Activated CD4-positive, alpha-beta memory T cell treated with anti-CD3 and anti-CD28 coated beads, Interleukin-2, amount 10 ng/mL, durations not matched to agents 7 days and 5 days (primary cell): ENCODE measurements around the gene NSRP1. TPM values are rescaled to one million over a fixed set of nuclear protein-coding genes. Genes with fewer than 3 reads are reported as not detected.
A peak's percentile ranks its signal among the peaks of the same experiment; 100 is the strongest.
"Not testable (repeated sequence)": the region's sequence is repeated elsewhere in the genome, so short reads cannot be mapped to it uniquely, and the experiment has no call there.

ENCODE experiments used
- CTCF ChIA-PET: fragments of 350-600 bp; sonication (Branson Sonifier 250); formaldehyde crosslinking; loops from one replicate; lab custom pipeline; 2021; ENCODE audit warnings: antibody characterized with exemption, inconsistent platforms; lab: Charles Lee
- POLR2A ChIA-PET: fragments of 350-600 bp; sonication (Branson Sonifier 250); formaldehyde crosslinking; loops from one replicate; lab custom pipeline; 2021; ENCODE audit warnings: antibody characterized with exemption; lab: Charles Lee
- DNase-seq: peaks from one replicate; pipeline ENCODE4 v3.0.0-alpha.2; 2020
- H3K27ac Mint-ChIP-seq: one replicate; pipeline ENCODE4 v1.8.0; 2021; ENCODE audit warnings: mild to moderate bottlenecking, mixed read lengths
- H3K27me3 Mint-ChIP-seq: one replicate; pipeline ENCODE4 v1.8.0; 2021; ENCODE audit warnings: mixed read lengths
- H3K36me3 Mint-ChIP-seq: one replicate; pipeline ENCODE4 v1.8.0; 2021; ENCODE audit warnings: low read depth, mixed read lengths
- H3K4me1 Mint-ChIP-seq: one replicate; pipeline ENCODE4 v1.8.0; 2021; ENCODE audit warnings: mixed read lengths
- H3K4me3 Mint-ChIP-seq: one replicate; pipeline ENCODE4 v1.8.0; 2021; ENCODE audit warnings: mild to moderate bottlenecking, mixed read lengths
- H3K9me3 Mint-ChIP-seq: one replicate; pipeline ENCODE4 v1.8.0; 2021; ENCODE audit warnings: mixed read lengths
- total RNA-seq, 2 experiments: library from RNA; stranded (reverse); gene quantifications; one replicate each; pipeline ENCODE4 v1.2.3, GENCODE V29; 2021

NSRP1 gene
- total RNA-seq, 2 experiments from 2014 or later: 21.6 to 22.7 TPM

DNA sequence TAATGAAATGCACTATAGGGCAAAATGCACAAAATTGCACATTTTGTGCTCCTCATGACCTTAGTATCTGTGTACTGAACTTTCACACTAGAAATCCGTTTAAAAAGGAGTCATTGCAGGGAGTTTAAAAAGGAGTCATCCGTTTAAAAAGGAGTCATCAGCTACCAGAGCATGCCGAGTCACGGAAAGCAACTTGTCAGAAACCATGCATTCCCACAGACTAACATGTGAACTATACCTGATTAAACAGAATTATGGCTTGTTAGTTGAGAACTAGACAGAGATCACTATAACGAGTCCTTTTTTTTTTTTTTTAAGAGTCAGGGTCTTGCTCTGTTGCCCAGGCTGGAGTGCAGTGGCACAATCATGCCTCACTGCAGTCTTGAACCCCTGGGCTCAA, 83.0 kb downstream of the NSRP1 start:
- CTCF ChIA-PET: interaction anchor here (0.5 kb wide), 1 partner anchor 138 kb away, joined by 5 read pairs; no protein-coding TSS in a partner anchor
- POLR2A ChIA-PET: no interaction called here
- H3K27me3 Mint-ChIP-seq: peaks cover 23% of the 10 kb centered on the region
- H3K4me3 Mint-ChIP-seq: no peak overlapping the region
- H3K4me1 Mint-ChIP-seq: no peaks in the 10 kb centered on the region
- H3K27ac Mint-ChIP-seq: no peak overlapping the region
- H3K36me3 Mint-ChIP-seq: no peaks in the 10 kb centered on the region
- no peak for DNase-seq
- H3K9me3 Mint-ChIP-seq: no peaks in the 10 kb centered on the region

DNA sequence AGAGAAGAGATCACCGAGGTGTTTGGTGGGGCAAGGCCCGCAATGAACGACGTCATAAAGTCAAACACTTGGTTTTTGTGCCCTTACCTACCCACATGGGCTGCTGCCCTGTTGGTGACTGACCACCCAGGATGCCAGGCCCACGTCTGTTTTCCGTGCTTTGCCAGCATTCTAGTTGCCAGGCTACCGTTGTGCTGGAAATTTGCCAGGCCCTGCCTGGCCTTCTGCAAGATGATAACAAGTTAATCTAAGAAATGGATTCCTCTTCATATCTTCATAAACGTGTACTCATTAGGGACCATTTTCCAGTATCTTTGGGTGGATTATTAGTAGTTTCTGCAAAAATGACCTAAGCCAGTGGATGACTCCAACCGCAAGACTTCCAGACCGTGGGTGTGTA, 83.5 kb downstream of the NSRP1 start:
- ChIA-PET POLR2A (no interaction called here), CTCF (no interaction called here)
- Mint-ChIP-seq H3K9me3 (no peaks in the 10 kb centered on the region), H3K4me3 (no peak overlapping the region), H3K4me1 (no peaks in the 10 kb centered on the region), H3K27me3 (peaks cover 21% of the 10 kb centered on the region), H3K36me3 (no peaks in the 10 kb centered on the region), H3K27ac (no peak overlapping the region)
- DNase-seq: no peak

DNA sequence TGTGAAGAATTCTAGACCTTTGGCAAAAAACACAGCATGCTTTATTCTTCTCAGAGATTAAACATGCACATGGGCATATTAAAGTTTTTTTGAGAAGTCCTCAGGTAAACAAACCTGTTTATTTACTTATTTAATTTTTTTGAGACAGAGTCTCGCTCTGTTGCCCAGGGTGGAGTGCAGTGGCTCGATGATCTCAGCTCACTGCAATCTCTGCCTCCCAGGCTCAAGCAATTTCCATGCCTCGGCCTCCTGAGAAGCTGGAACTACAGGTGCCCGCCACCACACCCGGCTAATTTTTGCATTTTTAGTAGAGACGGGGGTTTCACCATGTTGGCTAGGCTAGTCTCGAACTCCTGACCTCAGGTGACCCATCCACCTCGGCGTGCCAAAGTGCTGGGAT, 84.0 kb downstream of the NSRP1 start:
- H3K27ac Mint-ChIP-seq, POLR2A ChIA-PET, H3K4me1 Mint-ChIP-seq, H3K9me3 Mint-ChIP-seq, H3K4me3 Mint-ChIP-seq, H3K36me3 Mint-ChIP-seq, DNase-seq, CTCF ChIA-PET: not testable (repeated sequence)
- H3K27me3 Mint-ChIP-seq: peaks cover 24% of the 10 kb centered on the region

- no peak for DNase-seq
- H3K27ac Mint-ChIP-seq: no peak overlapping the region
- H3K4me3 Mint-ChIP-seq: no peak overlapping the region
- no peaks in the 10 kb centered on the region for H3K36me3 Mint-ChIP-seq
- ChIA-PET CTCF (interaction anchor here (0.9 kb wide), 1 partner anchor 133 kb away, joined by 4 read pairs; no protein-coding TSS in a partner anchor), POLR2A (no interaction called here)
- peaks cover 33% of the 10 kb centered on the region for H3K27me3 Mint-ChIP-seq
- no peaks in the 10 kb centered on the region for H3K4me1 Mint-ChIP-seq
- H3K9me3 Mint-ChIP-seq: no peaks in the 10 kb centered on the region
These were observed 86.9 kb downstream of the NSRP1 start for GRCh38 chr17:30203471-30203981.

DNA sequence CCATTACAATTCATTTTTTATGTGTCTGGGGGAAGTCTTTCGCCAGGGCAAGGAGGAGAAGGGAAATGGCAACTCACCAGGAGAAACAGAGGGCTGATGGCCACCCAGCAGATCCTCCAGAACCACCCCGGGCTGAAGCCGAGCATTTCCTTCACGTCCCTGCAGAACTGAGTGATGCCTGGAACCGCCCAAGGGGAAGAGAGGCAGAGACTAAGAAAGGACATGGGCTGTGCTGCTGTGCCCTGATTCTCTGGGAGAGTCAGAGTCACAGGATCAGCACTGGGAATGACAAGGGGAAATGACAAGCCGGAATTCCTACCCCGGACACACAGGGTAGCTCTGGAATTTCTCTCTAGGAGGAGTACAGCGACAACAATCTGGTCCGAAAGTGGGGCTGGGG, 91.0 kb downstream of the NSRP1 start:
- ChIA-PET CTCF (no interaction called here), POLR2A (no interaction called here)
- Mint-ChIP-seq H3K27ac (no peak overlapping the region), H3K9me3 (no peaks in the 10 kb centered on the region), H3K36me3 (no peaks in the 10 kb centered on the region), H3K4me3 (no peak overlapping the region), H3K4me1 (peaks cover 14% of the 10 kb centered on the region), H3K27me3 (peaks cover 28% of the 10 kb centered on the region)
- DNase-seq: no peak

DNA sequence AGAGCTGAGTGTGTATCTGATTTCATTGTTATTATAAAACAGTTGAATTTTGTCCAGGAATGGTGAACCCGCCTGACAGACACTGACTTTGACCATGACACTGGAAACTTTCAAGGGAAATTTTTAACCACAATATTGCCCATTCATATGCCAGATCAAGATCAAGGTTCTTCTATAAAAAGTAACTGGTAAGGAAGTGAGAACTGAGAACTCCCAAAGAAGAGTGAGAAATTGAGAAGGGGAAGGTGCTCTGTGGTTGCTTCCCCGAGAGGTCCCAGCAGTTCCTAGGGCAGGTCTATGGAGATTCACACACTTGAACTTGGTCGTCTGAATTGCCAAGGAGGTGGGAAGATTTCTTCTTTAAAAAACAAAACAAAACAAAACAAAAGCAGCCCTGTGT, 91.6 kb downstream of the NSRP1 start:
- no peak overlapping the region for H3K4me3 Mint-ChIP-seq
- no peaks in the 10 kb centered on the region for H3K36me3 Mint-ChIP-seq
- H3K4me1 Mint-ChIP-seq: peaks cover 14% of the 10 kb centered on the region
- ChIA-PET POLR2A (no interaction called here), CTCF (no interaction called here)
- no peaks in the 10 kb centered on the region for H3K9me3 Mint-ChIP-seq
- H3K27me3 Mint-ChIP-seq: peaks cover 26% of the 10 kb centered on the region
- no peak for DNase-seq
- H3K27ac Mint-ChIP-seq: no peak overlapping the region

DNA sequence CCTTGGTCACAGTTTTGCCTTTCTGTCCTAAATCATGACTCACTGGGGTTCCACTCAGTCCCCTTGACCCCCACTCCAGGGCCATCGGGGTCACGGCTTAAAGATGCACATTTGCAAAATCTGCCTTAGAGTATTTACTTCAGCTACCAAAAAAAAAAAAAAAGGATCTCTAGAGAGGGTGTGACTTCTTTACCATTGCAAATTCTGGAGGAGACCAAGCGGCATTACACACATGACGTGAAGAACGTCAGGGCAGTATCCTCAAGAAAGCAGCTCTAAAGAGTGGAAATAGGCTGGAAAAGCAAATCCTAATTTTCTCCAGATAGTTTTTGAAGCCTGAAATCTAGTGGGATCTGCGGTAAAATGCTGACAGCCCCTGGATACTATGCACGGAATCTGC, 93.3 kb downstream of the NSRP1 start:
- Mint-ChIP-seq H3K27ac (no peak overlapping the region), H3K4me3 (no peak overlapping the region), H3K9me3 (no peaks in the 10 kb centered on the region), H3K4me1 (peaks cover 14% of the 10 kb centered on the region), H3K27me3 (peaks cover 19% of the 10 kb centered on the region), H3K36me3 (no peaks in the 10 kb centered on the region)
- DNase-seq: peak; percentile 9
- POLR2A ChIA-PET: no interaction called here
- CTCF ChIA-PET: no interaction called here

GRCh38 chr17:30210366-30210765, 93.8 kb downstream of the NSRP1 start:
- Mint-ChIP-seq H3K36me3 (no peaks in the 10 kb centered on the region), H3K4me3 (no peak overlapping the region), H3K27ac (no peak overlapping the region), H3K9me3 (no peaks in the 10 kb centered on the region), H3K27me3 (peaks cover 19% of the 10 kb centered on the region), H3K4me1 (peaks cover 14% of the 10 kb centered on the region)
- ChIA-PET POLR2A (no interaction called here), CTCF (no interaction called here)
- no peak for DNase-seq

- CTCF ChIA-PET: no interaction called here
- no peaks in the 10 kb centered on the region for H3K9me3 Mint-ChIP-seq
- H3K27ac Mint-ChIP-seq: no peak overlapping the region
- no peak overlapping the region for H3K4me3 Mint-ChIP-seq
- peaks cover 16% of the 10 kb centered on the region for H3K27me3 Mint-ChIP-seq
- POLR2A ChIA-PET: no interaction called here
- H3K36me3 Mint-ChIP-seq: no peaks in the 10 kb centered on the region
- DNase-seq: no peak
- H3K4me1 Mint-ChIP-seq: peaks cover 14% of the 10 kb centered on the region
These were observed 94.3 kb downstream of the NSRP1 start for GRCh38 chr17:30210901-30211300.

DNA sequence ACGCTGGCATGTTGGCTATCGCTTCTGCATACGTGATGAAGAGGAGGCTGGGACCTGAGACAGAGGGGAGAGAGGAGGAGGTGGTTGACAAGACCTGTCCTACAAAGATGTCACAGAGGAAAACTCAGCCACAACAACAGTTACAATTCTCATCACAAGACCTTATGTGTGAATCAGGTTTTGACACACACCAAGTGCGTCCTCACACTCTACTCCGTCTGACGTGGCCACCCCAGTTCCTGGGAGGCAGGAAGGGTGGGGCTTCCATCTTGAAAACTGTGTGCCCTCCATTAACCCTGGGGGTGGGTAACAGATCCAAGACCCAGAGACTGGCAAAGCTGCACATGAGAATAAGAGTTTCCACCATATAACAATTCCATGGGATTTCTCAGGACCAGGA, 94.8 kb downstream of the NSRP1 start:
- peaks cover 14% of the 10 kb centered on the region for H3K4me1 Mint-ChIP-seq
- H3K4me3 Mint-ChIP-seq: no peak overlapping the region
- POLR2A ChIA-PET: interaction anchor here (1.1 kb wide), 1 partner anchor 75 kb away, joined by 3 read pairs; no protein-coding TSS in a partner anchor
- no peak for DNase-seq
- CTCF ChIA-PET: no interaction called here
- no peak overlapping the region for H3K27ac Mint-ChIP-seq
- peaks cover 13% of the 10 kb centered on the region for H3K27me3 Mint-ChIP-seq
- no peaks in the 10 kb centered on the region for H3K9me3 Mint-ChIP-seq
- no peaks in the 10 kb centered on the region for H3K36me3 Mint-ChIP-seq

DNA sequence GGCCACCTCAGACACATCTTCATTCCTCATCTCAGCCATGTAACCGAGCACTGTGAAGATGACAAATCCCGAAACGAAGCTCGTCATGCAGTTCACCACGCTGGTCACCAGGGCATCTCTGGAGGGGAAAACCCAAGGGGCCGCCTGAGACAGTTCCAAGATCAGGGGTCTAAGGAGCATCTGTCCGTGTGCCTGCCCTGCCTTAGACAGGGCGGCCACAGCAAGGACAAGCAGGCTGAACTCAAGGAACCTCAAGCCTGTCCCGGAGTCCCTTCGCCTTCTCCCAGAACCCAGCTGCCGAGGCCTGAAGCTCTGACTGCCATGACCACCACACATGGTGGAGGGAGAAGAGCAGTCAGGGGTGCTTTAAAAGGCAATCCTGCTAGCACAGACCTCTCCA, 96.1 kb downstream of the NSRP1 start:
- peaks cover 14% of the 10 kb centered on the region for H3K4me1 Mint-ChIP-seq
- H3K36me3 Mint-ChIP-seq: no peaks in the 10 kb centered on the region
- H3K27ac Mint-ChIP-seq: no peak overlapping the region
- H3K4me3 Mint-ChIP-seq: no peak overlapping the region
- peaks cover 7% of the 10 kb centered on the region for H3K27me3 Mint-ChIP-seq
- CTCF ChIA-PET: no interaction called here
- no peak for DNase-seq
- no peaks in the 10 kb centered on the region for H3K9me3 Mint-ChIP-seq
- POLR2A ChIA-PET: no interaction called here

GRCh38 chr17:30217054-30217453, 100.4 kb downstream of the NSRP1 start:
- H3K4me3 Mint-ChIP-seq: no peak overlapping the region
- no peak for DNase-seq
- H3K27me3 Mint-ChIP-seq: no peaks in the 10 kb centered on the region
- H3K36me3 Mint-ChIP-seq: no peaks in the 10 kb centered on the region
- peaks cover under 1% of the 10 kb centered on the region for H3K4me1 Mint-ChIP-seq
- CTCF ChIA-PET: no interaction called here
- POLR2A ChIA-PET: no interaction called here
- no peak overlapping the region for H3K27ac Mint-ChIP-seq
- no peaks in the 10 kb centered on the region for H3K9me3 Mint-ChIP-seq

DNA sequence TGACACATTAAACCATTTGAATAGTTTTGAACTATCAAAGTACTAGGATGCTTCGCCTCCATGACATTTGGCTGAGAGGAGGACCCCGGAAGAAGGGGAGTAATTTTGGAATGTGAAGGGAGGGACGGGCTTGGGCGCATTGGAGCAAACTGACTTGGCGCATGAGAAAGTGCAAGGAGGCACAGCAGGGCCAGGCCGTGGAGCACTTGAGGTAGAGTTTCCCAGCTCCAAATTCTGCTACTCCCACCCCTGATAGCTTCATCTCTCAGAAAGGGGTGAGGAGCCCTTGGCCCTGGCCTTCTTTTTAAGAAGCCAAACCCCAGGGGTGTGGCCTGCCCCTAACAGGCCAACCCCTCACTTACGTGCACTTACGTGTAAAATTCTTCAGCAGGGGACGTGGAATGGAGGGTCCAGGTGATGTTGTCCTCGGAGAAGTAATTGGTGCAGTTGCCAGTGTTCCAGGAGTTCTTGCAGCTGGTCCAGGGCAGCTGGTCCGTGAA, 101.2 kb downstream of the NSRP1 start:
- no peak for DNase-seq
- H3K36me3 Mint-ChIP-seq: no peaks in the 10 kb centered on the region
- no peak overlapping the region for H3K4me3 Mint-ChIP-seq
- H3K9me3 Mint-ChIP-seq: no peaks in the 10 kb centered on the region
- ChIA-PET CTCF (no interaction called here), POLR2A (no interaction called here)
- no peak overlapping the region for H3K27ac Mint-ChIP-seq
- H3K4me1 Mint-ChIP-seq: no peaks in the 10 kb centered on the region
- no peaks in the 10 kb centered on the region for H3K27me3 Mint-ChIP-seq

- CTCF ChIA-PET: no interaction called here
These were observed 102.2 kb downstream of the NSRP1 start for GRCh38 chr17:30218799-30219198.

More at GRCh38 chr17:30218799-30219198, 102.2 kb downstream of the NSRP1 start:
- POLR2A ChIA-PET: no interaction called here
- Mint-ChIP-seq H3K27me3 (no peaks in the 10 kb centered on the region), H3K9me3 (no peaks in the 10 kb centered on the region), H3K4me3 (no peak overlapping the region), H3K36me3 (no peaks in the 10 kb centered on the region), H3K27ac (no peak overlapping the region), H3K4me1 (no peaks in the 10 kb centered on the region)
- no peak for DNase-seq
